C4-2B (cell line): ENCODE data around the gene MBD3.
"Not testable (repeated sequence)": the region's sequence is repeated elsewhere in the genome, so short reads cannot be mapped to it uniquely, and the experiment has no call there.

ENCODE experiments used
- H3K27ac ChIP-seq: fragments of 450-650 bp; 2 replicates; pipeline ENCODE4 v1.5.1; 2017
- CTCF ChIP-seq: fragments of 450-650 bp; conservative IDR thresholded peaks from 2 replicates; pipeline ENCODE4 v1.5.1; 2017; ENCODE audit warnings: mild to moderate bottlenecking
- ZFX ChIP-seq: fragments of 450-650 bp; IDR thresholded peaks from 2 replicates; pipeline ENCODE4 v1.6.1; 2017

The MBD3 gene

GRCh38 chr19:1592755-1593500 is at the start of gene MBD3:
Gene MBD3 (minus strand): TSS chr19:1592865. CDS start chr19:1592631, 234 bp downstream.
- peak within 1 kb of the TSS; percentile 98 for H3K27ac ChIP-seq
- TF ChIP-seq ZFX (no peak), CTCF (no peak)

- H3K27ac ChIP-seq, result not testable (repeated sequence)
Observed at GRCh38 chr19:1640893-1641448, 48.3 kb upstream of the MBD3 start.

- no peak overlapping the region for H3K27ac ChIP-seq
- TF ChIP-seq CTCF (no peak), ZFX (no peak)
Observed at GRCh38 chr19:1636325-1637236, 43.9 kb upstream of the MBD3 start.

- no peak overlapping the region for H3K27ac ChIP-seq
- no peak for TF ChIP-seq CTCF
- no peak for TF ChIP-seq ZFX
Observed at GRCh38 chr19:1634938-1635243, 42.2 kb upstream of the MBD3 start.

- H3K27ac ChIP-seq, result no peak overlapping the region
- TF ChIP-seq ZFX (no peak), CTCF (no peak)
Observed at GRCh38 chr19:1634242-1634937, 41.7 kb upstream of the MBD3 start.

- no peak overlapping the region for H3K27ac ChIP-seq
- no peak for TF ChIP-seq ZFX
- no peak for TF ChIP-seq CTCF
Observed at GRCh38 chr19:1633269-1633826, 40.7 kb upstream of the MBD3 start.

- no peak for TF ChIP-seq CTCF
- no peak for TF ChIP-seq ZFX
Observed at GRCh38 chr19:1632462-1633268, 40.0 kb upstream of the MBD3 start.

More at GRCh38 chr19:1632462-1633268, 40.0 kb upstream of the MBD3 start:
- no peak overlapping the region for H3K27ac ChIP-seq
